ENCODE data around the gene PLAGL2.

The PLAGL2 gene

DNA sequence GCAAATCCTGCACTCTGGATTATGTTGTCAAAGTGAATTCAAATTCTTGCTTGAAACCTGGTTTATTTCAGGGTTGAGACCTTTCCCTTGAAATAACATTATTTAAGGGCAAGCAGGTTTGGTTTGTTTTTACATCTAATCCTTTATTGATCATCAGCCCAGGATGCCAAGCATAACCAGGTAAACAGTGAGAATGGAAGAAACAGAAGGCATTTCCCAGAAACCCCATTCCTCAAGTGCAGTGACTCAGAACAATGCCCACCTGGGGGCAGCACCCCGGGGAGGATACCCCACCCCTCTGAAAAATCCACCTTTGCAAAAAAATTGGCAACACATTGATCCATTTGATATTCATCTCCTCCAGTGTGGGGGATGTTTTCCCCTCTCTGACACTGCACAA, 32.7 kb upstream of the PLAGL2 start:
- DNase-seq (ENCODE audit: insufficient read length, low spot score), result no peak
- TF ChIP-seq POLR2A (IDR thresholded peaks at IDR 0.05; ENCODE audit: low read depth, low read length) (no peak), POU2F2 (IDR thresholded peaks at IDR 0.05; ENCODE audit: low read depth, low read length) (no peak), TAF1 (IDR thresholded peaks at IDR 0.05; ENCODE audit: low read depth, low read length) (no peak), POLR2AphosphoS5 (IDR thresholded peaks at IDR 0.05; ENCODE audit: low read depth, low read length) (no peak), PAX5 (IDR thresholded peaks at IDR 0.05; ENCODE audit: insufficient read depth, low read length, severe bottlenecking) (no peak), SPI1 (IDR thresholded peaks at IDR 0.05; ENCODE audit: low read depth, low read length) (no peak)
- no peak for FAIRE-seq

DNA sequence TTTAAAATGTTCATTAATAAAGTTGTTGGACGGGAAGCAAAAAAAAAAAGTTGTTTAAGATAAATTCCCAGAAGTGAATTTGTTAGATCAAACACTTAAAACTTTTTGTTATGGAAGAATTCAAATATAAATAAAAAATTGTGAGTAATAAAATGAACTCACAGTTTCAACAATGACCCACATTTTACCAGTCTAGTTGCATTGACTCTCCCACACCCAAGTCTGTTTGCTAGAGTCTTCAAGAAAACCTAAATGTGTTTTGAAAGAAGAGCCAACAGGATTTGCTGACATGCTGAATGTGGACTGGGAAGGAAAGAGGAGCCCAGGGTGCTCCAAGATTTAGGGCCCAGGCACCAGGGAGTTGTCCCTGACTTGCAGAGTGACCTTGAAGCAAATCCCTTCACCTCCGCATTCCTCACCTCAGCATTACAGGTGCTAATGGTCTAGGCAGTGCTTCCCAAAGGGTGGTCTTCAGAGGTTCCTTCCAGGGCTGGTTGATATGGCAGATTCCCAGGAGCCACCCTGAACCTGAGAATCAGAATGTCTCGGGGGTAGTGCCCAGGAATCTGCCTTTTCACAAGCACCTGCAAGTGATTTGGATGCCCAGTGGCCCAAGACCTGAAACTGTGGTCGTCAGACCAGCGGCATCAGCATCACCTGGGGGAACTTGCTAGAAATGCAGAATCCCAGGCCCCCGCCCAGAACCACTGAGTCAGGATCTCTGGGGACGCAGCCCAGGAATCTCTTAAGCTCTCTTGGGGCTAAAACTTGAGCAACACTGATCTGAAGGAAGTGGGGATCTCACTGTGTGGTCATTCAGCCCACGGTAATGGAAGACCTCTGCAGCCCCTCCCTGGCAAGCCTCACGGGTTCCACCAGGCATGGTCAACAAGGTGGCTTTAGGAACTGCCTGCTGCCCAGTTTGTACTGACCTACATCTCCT, 31.2 kb upstream of the PLAGL2 start:
- FAIRE-seq (peak; percentile 31), DNase-seq (ENCODE audit: insufficient read length, low spot score) (no peak)

GRCh38 chr20:32237419-32237818, 29.9 kb upstream of the PLAGL2 start:
- no peak for TF ChIP-seq TAF1 (IDR thresholded peaks at IDR 0.05; ENCODE audit: low read depth, low read length)
- TF ChIP-seq POLR2A (IDR thresholded peaks at IDR 0.05; ENCODE audit: low read depth, low read length), result no peak
- TF ChIP-seq SPI1 (IDR thresholded peaks at IDR 0.05; ENCODE audit: low read depth, low read length), result no peak
- no peak for TF ChIP-seq POLR2AphosphoS5 (IDR thresholded peaks at IDR 0.05; ENCODE audit: low read depth, low read length)
- no peak for TF ChIP-seq PAX5 (IDR thresholded peaks at IDR 0.05; ENCODE audit: insufficient read depth, low read length, severe bottlenecking)
- FAIRE-seq, result no peak

More for the DNA sequence above, 31.2 kb upstream of the PLAGL2 start:
- TF ChIP-seq TAF1 (IDR thresholded peaks at IDR 0.05; ENCODE audit: low read depth, low read length) (no peak), POLR2AphosphoS5 (IDR thresholded peaks at IDR 0.05; ENCODE audit: low read depth, low read length) (no peak), POU2F2 (IDR thresholded peaks at IDR 0.05; ENCODE audit: low read depth, low read length) (no peak), POLR2A (IDR thresholded peaks at IDR 0.05; ENCODE audit: low read depth, low read length) (no peak), PAX5 (IDR thresholded peaks at IDR 0.05; ENCODE audit: insufficient read depth, low read length, severe bottlenecking) (no peak), SPI1 (IDR thresholded peaks at IDR 0.05; ENCODE audit: low read depth, low read length) (no peak)

GRCh38 chr20:32236819-32237218, 29.3 kb upstream of the PLAGL2 start:
- DNase-seq (ENCODE audit: insufficient read length, low spot score) (no peak), FAIRE-seq (no peak)
- TF ChIP-seq POLR2AphosphoS5 (IDR thresholded peaks at IDR 0.05; ENCODE audit: low read depth, low read length) (no peak), PAX5 (IDR thresholded peaks at IDR 0.05; ENCODE audit: insufficient read depth, low read length, severe bottlenecking) (no peak), TAF1 (IDR thresholded peaks at IDR 0.05; ENCODE audit: low read depth, low read length) (no peak), SPI1 (IDR thresholded peaks at IDR 0.05; ENCODE audit: low read depth, low read length) (no peak), POLR2A (IDR thresholded peaks at IDR 0.05; ENCODE audit: low read depth, low read length) (no peak), POU2F2 (IDR thresholded peaks at IDR 0.05; ENCODE audit: low read depth, low read length) (no peak)

More at GRCh38 chr20:32237419-32237818, 29.9 kb upstream of the PLAGL2 start:
- DNase-seq (ENCODE audit: insufficient read length, low spot score), result no peak

GRCh38 chr20:32236048-32236533, 28.5 kb upstream of the PLAGL2 start:
- DNase-seq (ENCODE audit: insufficient read length, low spot score) (no peak), FAIRE-seq (no peak)
- TF ChIP-seq POLR2AphosphoS5 (IDR thresholded peaks at IDR 0.05; ENCODE audit: low read depth, low read length) (no peak), POLR2A (IDR thresholded peaks at IDR 0.05; ENCODE audit: low read depth, low read length) (no peak), POU2F2 (IDR thresholded peaks at IDR 0.05; ENCODE audit: low read depth, low read length) (no peak), PAX5 (IDR thresholded peaks at IDR 0.05; ENCODE audit: insufficient read depth, low read length, severe bottlenecking) (no peak), SPI1 (IDR thresholded peaks at IDR 0.05; ENCODE audit: low read depth, low read length) (no peak), TAF1 (IDR thresholded peaks at IDR 0.05; ENCODE audit: low read depth, low read length) (no peak)

DNA sequence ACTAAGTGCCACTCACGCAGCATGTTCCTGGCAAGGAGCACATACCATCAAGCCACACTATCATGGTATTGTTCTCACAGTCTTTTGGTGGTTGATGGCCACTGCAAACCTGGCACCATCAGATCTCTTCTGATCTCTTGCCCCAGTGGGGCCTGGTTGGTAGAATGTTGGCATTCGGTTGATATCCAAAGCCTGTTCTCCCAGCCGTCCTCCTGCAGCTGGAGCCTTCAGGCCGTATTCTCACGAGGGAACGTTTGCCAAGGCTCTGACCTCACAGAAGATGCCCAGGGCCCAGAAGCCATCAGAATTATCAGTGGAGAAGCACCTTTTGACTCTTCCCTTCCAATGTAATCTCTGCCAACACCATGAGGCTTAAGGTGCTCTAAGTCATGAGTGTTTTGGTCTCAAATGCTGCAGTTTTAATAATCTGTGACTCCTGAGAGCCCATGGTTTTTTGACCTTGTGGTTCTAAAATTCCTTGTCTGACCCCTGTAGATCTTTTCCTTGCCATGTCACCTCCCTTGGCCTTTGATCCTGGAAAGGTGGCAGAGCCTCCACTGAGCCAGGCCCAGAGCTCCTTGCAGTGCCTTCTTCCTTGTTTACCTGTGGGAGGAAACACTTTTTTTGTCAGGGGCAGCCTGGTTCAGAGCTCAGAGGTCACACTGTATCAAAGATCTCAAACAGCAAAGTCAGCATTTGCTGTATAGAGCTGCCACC, 27.9 kb upstream of the PLAGL2 start:
- no peak for TF ChIP-seq SPI1 (IDR thresholded peaks at IDR 0.05; ENCODE audit: low read depth, low read length)
- no peak for TF ChIP-seq POLR2A (IDR thresholded peaks at IDR 0.05; ENCODE audit: low read depth, low read length)
- TF ChIP-seq PAX5 (IDR thresholded peaks at IDR 0.05; ENCODE audit: insufficient read depth, low read length, severe bottlenecking), result no peak
- TF ChIP-seq POU2F2 (IDR thresholded peaks at IDR 0.05; ENCODE audit: low read depth, low read length), result no peak
- no peak for TF ChIP-seq TAF1 (IDR thresholded peaks at IDR 0.05; ENCODE audit: low read depth, low read length)
- TF ChIP-seq POLR2AphosphoS5 (IDR thresholded peaks at IDR 0.05; ENCODE audit: low read depth, low read length), result no peak
- no peak for FAIRE-seq

GRCh38 chr20:32234135-32234808, 26.7 kb upstream of the PLAGL2 start:
- TF ChIP-seq POLR2A (IDR thresholded peaks at IDR 0.05; ENCODE audit: low read depth, low read length) (no peak), SPI1 (IDR thresholded peaks at IDR 0.05; ENCODE audit: low read depth, low read length) (no peak), PAX5 (IDR thresholded peaks at IDR 0.05; ENCODE audit: insufficient read depth, low read length, severe bottlenecking) (no peak), TAF1 (IDR thresholded peaks at IDR 0.05; ENCODE audit: low read depth, low read length) (no peak), POLR2AphosphoS5 (IDR thresholded peaks at IDR 0.05; ENCODE audit: low read depth, low read length) (no peak), POU2F2 (IDR thresholded peaks at IDR 0.05; ENCODE audit: low read depth, low read length) (no peak)
- FAIRE-seq, result no peak
- DNase-seq (ENCODE audit: insufficient read length, low spot score), result no peak

More for the DNA sequence above, 27.9 kb upstream of the PLAGL2 start:
- no peak for DNase-seq (ENCODE audit: insufficient read length, low spot score)

DNA sequence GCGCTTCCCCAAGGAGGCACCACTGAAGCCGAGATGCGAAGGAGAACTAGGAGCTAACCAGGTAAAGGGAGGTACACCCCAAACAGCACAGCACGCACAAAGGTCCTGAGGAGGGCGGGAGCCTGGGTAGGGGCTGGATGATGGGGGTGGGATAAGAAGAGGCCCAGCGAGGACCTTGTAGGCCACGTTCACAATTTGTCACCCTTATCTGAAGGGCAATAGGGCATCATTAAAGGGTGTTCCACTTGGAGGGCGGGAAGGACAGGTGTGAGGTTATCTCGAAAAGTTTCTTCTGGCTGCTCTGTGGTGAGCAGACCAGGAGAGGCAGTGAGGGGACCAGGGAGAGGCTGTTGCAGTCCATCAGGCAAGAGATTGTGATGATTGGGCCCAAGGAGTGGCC, 25.7 kb upstream of the PLAGL2 start:
- DNase-seq (ENCODE audit: insufficient read length, low spot score) (no peak), FAIRE-seq (no peak)
- no peak for TF ChIP-seq POLR2A (IDR thresholded peaks at IDR 0.05; ENCODE audit: low read depth, low read length)
- TF ChIP-seq POU2F2 (IDR thresholded peaks at IDR 0.05; ENCODE audit: low read depth, low read length), result no peak
- TF ChIP-seq PAX5 (IDR thresholded peaks at IDR 0.05; ENCODE audit: insufficient read depth, low read length, severe bottlenecking), result no peak
- TF ChIP-seq POLR2AphosphoS5 (IDR thresholded peaks at IDR 0.05; ENCODE audit: low read depth, low read length), result no peak
- no peak for TF ChIP-seq TAF1 (IDR thresholded peaks at IDR 0.05; ENCODE audit: low read depth, low read length)
- TF ChIP-seq SPI1 (IDR thresholded peaks at IDR 0.05; ENCODE audit: low read depth, low read length), result no peak
